Fibroblast of lung (primary cell): Measurements from ENCODE around the gene CASQ1.

Experiments used
- EZH2 ChIP-seq: IDR thresholded peaks from 2 replicates; pipeline ENCODE4 v1.5.1; 2012; ENCODE audit warnings: low read length, control low read depth, mild to moderate bottlenecking; ENCODE audit errors: missing control alignments
- TF ChIP-seq, protein P1 (sequence below), 2 donors: IDR thresholded peaks in 1 of 2; conservative IDR thresholded peaks in 1 of 2; 1 replicate in 1 of 2; 2 replicates in 1 of 2; pipeline ENCODE4 v1.5.1; 2011 to 2012; ENCODE audit warnings: low read length in 2 of 2, control low read depth in 1 of 2, inconsistent platforms in 1 of 2, low read depth in 1 of 2, mild to moderate bottlenecking in 1 of 2

DNA sequence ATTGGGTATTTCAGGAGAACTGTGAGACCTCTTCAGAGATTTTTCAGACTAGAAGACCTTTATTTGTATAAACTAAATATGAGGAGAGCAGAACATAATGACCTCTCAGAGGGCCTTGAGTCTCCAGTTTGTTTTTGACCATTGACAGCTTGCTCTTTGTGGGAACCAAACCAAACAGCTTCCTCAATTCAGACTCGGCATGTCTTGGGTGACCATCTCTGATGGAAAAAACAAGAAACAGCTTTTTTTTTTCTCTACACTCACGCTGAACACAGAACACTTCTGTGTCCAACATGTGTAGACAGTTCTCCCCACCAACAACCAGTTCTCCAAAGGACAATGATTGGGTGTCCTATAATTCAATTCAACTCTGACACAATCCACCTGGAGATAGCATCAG lies 27.4 kb upstream of the CASQ1 start:
- TF ChIP-seq, protein P1, sequence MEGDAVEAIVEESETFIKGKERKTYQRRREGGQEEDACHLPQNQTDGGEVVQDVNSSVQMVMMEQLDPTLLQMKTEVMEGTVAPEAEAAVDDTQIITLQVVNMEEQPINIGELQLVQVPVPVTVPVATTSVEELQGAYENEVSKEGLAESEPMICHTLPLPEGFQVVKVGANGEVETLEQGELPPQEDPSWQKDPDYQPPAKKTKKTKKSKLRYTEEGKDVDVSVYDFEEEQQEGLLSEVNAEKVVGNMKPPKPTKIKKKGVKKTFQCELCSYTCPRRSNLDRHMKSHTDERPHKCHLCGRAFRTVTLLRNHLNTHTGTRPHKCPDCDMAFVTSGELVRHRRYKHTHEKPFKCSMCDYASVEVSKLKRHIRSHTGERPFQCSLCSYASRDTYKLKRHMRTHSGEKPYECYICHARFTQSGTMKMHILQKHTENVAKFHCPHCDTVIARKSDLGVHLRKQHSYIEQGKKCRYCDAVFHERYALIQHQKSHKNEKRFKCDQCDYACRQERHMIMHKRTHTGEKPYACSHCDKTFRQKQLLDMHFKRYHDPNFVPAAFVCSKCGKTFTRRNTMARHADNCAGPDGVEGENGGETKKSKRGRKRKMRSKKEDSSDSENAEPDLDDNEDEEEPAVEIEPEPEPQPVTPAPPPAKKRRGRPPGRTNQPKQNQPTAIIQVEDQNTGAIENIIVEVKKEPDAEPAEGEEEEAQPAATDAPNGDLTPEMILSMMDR (conservative IDR thresholded peaks at IDR 0.05 in 1 of 2, IDR thresholded peaks at IDR 0.05 in 1 of 2; ENCODE audit: low read depth in 1 of 2, low read length in 2 of 2), result no peak
- TF ChIP-seq EZH2, result no peak
